Mammary epithelial cell (primary cell): ENCODE measurements around the gene TWIST2.

Source experiments
- CTCF ChIP-seq, 2 donors: IDR thresholded peaks in 1 of 2; conservative IDR thresholded peaks in 1 of 2; 2 replicates each; pipeline ENCODE4 v1.5.1; 2011 to 2012; ENCODE audit warnings: inconsistent platforms in 2 of 2, low read length in 2 of 2, mild to moderate bottlenecking in 2 of 2, control low read depth in 1 of 2, low read depth in 1 of 2; ENCODE audit not compliant: insufficient read depth in 1 of 2; ENCODE audit errors: extremely low read depth in 1 of 2
- EZH2 ChIP-seq: IDR thresholded peaks from 2 replicates; pipeline ENCODE4 v1.6.1; 2012; ENCODE audit warnings: low read length, inconsistent platforms, borderline replicate concordance

- no peak for TF ChIP-seq CTCF (conservative IDR thresholded peaks at IDR 0.05 in 1 of 2, IDR thresholded peaks at IDR 0.05 in 1 of 2; ENCODE audit: extremely low read depth in 1 of 2, insufficient read depth in 1 of 2, low read depth in 1 of 2, low read length in 2 of 2)
- no peak for TF ChIP-seq EZH2
Measured at GRCh38 chr2:238852206-238852869, 4.5 kb downstream of the TWIST2 start.
